Right lobe of liver (tissue), 4 donors: ENCODE results near the gene RASSF5.

Experiments
- POLR2A ChIP-seq: fragments of 450-650 bp; IDR thresholded peaks from one replicate; pipeline ENCODE4 v1.6.1; 2017; ENCODE audit warnings: antibody characterized with exemption, mild to moderate bottlenecking
- TF ChIP-seq, protein P1 (sequence below), 4 donors: fragments of 200-600 bp in 3 of 4; fragments of 450-650 bp in 1 of 4; IDR thresholded peaks; one replicate each; pipeline versions ENCODE4 v1.5.1 to v1.8.0; 2016 to 2022; ENCODE audit warnings: antibody characterized with exemption in 4 of 4, mild to moderate bottlenecking in 2 of 4
- donor health status: DM: no; HTN: no; CAD: no.
- donor health status: DM: no; HTN: no; CAD: no.
- donor health status: DM: no; HTN: yes; CAD: no.

DNA sequence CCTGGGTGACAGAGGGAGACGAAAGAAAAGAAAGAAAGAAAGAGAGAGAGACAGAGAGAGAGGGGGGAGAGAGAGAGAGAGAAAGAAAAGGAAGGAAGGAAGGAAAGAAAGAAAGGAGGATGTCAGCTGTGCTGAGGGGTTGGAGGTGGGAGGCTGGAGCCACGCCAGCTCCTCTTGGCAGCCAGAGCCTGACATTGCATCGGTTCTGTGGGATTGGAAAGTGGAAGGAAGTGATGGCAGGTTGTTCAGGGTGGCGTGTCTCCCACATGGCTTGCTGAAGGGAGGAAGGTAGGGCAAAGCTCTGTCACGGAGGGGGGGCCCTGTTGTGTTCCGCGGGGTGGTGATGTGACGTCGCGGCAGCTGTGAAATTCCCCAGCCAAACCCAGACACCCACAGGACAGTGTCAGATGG, 74.2 kb downstream of the RASSF5 start:
- TF ChIP-seq POLR2A = no peak
- TF ChIP-seq, protein P1, sequence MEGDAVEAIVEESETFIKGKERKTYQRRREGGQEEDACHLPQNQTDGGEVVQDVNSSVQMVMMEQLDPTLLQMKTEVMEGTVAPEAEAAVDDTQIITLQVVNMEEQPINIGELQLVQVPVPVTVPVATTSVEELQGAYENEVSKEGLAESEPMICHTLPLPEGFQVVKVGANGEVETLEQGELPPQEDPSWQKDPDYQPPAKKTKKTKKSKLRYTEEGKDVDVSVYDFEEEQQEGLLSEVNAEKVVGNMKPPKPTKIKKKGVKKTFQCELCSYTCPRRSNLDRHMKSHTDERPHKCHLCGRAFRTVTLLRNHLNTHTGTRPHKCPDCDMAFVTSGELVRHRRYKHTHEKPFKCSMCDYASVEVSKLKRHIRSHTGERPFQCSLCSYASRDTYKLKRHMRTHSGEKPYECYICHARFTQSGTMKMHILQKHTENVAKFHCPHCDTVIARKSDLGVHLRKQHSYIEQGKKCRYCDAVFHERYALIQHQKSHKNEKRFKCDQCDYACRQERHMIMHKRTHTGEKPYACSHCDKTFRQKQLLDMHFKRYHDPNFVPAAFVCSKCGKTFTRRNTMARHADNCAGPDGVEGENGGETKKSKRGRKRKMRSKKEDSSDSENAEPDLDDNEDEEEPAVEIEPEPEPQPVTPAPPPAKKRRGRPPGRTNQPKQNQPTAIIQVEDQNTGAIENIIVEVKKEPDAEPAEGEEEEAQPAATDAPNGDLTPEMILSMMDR (IDR thresholded peaks at IDR 0.05) = no peak
